ENCODE data around the gene IL2RG.

- TF ChIP-seq CTCF (IDR thresholded peaks at IDR 0.05) (no peak), EP300 (IDR thresholded peaks at IDR 0.05) (no peak)
These were observed 14.7 kb downstream of the IL2RG start for GRCh38 chrX:71096760-71097032.
